ENCODE measurements around the gene MAD1L1. TPM values are rescaled to one million over a fixed set of nuclear protein-coding genes. Genes with fewer than 3 reads are reported as not detected.

Gene MAD1L1
- total RNA-seq, 2 donors from 2014 or later, result 46.7 to 66.0 TPM

GRCh38 chr7:1856161-1856887, 376.4 kb downstream of the MAD1L1 start:
- H3K27ac Mint-ChIP-seq, result no peak overlapping the region
- H3K9me3 Mint-ChIP-seq, result no peaks in the 10 kb centered on the region
- peaks cover 13% of the 10 kb centered on the region for H3K4me1 Mint-ChIP-seq
- H3K27me3 Mint-ChIP-seq, result no peaks in the 10 kb centered on the region
- H3K4me3 Mint-ChIP-seq, result no peak overlapping the region
- no peaks in the 10 kb centered on the region for H3K36me3 Mint-ChIP-seq (ENCODE audit: low read depth)
- ATAC-seq (replicated peaks), result no peak

GRCh38 chr7:1855725-1856160, 377.0 kb downstream of the MAD1L1 start:
- Mint-ChIP-seq H3K36me3 (ENCODE audit: low read depth) (no peaks in the 10 kb centered on the region), H3K27me3 (no peaks in the 10 kb centered on the region), H3K9me3 (no peaks in the 10 kb centered on the region), H3K4me3 (peak overlapping the region; percentile 39), H3K27ac (no peak overlapping the region), H3K4me1 (peaks cover 13% of the 10 kb centered on the region)
- ATAC-seq (replicated peaks), result no peak

GRCh38 chr7:1854866-1855724, 377.6 kb downstream of the MAD1L1 start:
- H3K36me3 Mint-ChIP-seq (ENCODE audit: low read depth), result no peaks in the 10 kb centered on the region
- peaks cover 13% of the 10 kb centered on the region for H3K4me1 Mint-ChIP-seq
- no peaks in the 10 kb centered on the region for H3K27me3 Mint-ChIP-seq
- peak overlapping the region; percentile 39 for H3K4me3 Mint-ChIP-seq
- H3K9me3 Mint-ChIP-seq, result no peaks in the 10 kb centered on the region
- peak; percentile 36 for ATAC-seq (replicated peaks)
- H3K27ac Mint-ChIP-seq, result no peak overlapping the region

DNA sequence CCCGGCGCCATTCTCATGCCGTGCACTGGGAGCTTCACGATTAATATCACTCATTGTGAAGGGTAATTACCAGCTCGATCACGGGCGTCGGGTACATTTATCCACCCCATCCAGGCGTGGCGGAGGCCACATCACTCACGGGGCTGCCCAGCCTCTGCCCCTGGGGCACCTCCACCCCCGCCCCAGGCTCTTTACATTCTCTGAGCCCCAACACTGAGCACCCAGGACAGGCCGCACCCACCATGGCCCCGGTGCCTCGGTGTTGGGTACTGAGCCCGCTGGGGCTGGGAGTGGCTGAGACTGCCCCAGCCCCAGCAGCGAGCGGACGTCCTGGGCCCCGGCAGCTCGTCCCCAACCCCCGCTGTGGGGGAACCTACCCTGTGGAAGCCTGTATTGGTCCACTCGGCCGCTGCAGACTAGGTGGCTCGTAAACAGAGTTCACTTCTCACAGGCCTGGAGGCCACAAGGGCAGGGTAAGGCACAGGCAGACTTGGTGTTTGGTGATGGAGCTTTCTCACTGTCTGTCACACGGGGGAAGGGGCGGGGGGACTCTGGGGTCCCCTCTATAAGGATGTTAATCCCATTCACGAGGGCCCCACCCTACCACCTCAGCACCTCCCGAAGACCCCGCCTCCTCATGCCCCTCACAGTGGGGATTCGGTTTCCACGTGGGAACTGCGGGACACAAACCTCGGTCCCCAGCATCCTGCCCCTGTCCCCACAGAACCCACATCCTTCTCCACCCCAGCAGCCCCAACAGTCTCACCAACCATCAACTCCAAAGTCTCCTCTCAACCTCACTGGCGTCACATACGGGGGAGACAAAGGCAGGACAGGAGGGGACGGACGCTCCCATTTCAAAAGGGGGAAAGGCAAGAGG, 378.5 kb downstream of the MAD1L1 start:
- Mint-ChIP-seq H3K27ac (no peak overlapping the region), H3K4me1 (peaks cover 13% of the 10 kb centered on the region), H3K36me3 (ENCODE audit: low read depth) (no peaks in the 10 kb centered on the region), H3K27me3 (no peaks in the 10 kb centered on the region), H3K9me3 (no peaks in the 10 kb centered on the region), H3K4me3 (peak overlapping the region; percentile 39)
- peak; percentile 48 for ATAC-seq (replicated peaks)

DNA sequence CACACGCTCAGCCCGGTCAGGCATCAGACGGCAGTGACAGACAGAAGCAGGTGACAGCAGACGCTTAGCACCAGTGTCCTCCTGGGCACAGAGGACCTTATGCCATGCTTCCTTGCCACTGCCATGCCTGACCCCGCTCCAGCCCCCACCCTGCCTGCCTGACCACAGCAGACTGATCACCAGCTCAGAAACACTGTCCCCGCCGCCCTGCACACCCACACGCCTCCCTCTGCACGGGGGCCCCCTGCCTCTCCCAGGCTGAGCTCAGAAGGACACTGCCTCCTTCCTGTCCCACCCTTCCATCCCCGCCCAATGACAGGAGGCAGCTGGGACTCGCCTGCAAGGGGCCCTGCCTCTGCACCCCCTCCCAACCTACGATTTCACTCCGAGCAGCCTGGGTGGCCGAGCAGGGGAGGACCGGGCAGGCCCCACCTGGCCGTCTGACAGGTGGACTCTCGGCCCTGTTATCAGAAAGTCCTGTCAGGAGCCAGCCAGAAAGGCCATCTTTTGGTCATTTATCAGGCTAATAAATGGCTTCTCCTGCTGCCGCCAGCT, 379.2 kb downstream of the MAD1L1 start:
- no peaks in the 10 kb centered on the region for H3K27me3 Mint-ChIP-seq

GRCh38 chr7:1852517-1853430, 380.0 kb downstream of the MAD1L1 start:
- Mint-ChIP-seq H3K27me3 (no peaks in the 10 kb centered on the region), H3K4me1 (peaks cover 13% of the 10 kb centered on the region), H3K9me3 (no peaks in the 10 kb centered on the region), H3K4me3 (no peak overlapping the region), H3K36me3 (ENCODE audit: low read depth) (no peaks in the 10 kb centered on the region), H3K27ac (no peak overlapping the region)
- no peak for ATAC-seq (replicated peaks)

More for the DNA sequence above, 379.2 kb downstream of the MAD1L1 start:
- H3K4me1 Mint-ChIP-seq, result peaks cover 13% of the 10 kb centered on the region
- no peak overlapping the region for H3K27ac Mint-ChIP-seq
- H3K36me3 Mint-ChIP-seq (ENCODE audit: low read depth), result no peaks in the 10 kb centered on the region
- no peak overlapping the region for H3K4me3 Mint-ChIP-seq
- no peak for ATAC-seq (replicated peaks)
- H3K9me3 Mint-ChIP-seq, result no peaks in the 10 kb centered on the region

- H3K4me1 Mint-ChIP-seq, result peaks cover 17% of the 10 kb centered on the region
- peaks cover 1% of the 10 kb centered on the region for H3K36me3 Mint-ChIP-seq (ENCODE audit: low read depth)
- ATAC-seq (replicated peaks), result no peak
- no peaks in the 10 kb centered on the region for H3K27me3 Mint-ChIP-seq
- no peaks in the 10 kb centered on the region for H3K9me3 Mint-ChIP-seq
- H3K27ac Mint-ChIP-seq, result no peak overlapping the region
- no peak overlapping the region for H3K4me3 Mint-ChIP-seq
These were observed 380.8 kb downstream of the MAD1L1 start for GRCh38 chr7:1851721-1852516.

DNA sequence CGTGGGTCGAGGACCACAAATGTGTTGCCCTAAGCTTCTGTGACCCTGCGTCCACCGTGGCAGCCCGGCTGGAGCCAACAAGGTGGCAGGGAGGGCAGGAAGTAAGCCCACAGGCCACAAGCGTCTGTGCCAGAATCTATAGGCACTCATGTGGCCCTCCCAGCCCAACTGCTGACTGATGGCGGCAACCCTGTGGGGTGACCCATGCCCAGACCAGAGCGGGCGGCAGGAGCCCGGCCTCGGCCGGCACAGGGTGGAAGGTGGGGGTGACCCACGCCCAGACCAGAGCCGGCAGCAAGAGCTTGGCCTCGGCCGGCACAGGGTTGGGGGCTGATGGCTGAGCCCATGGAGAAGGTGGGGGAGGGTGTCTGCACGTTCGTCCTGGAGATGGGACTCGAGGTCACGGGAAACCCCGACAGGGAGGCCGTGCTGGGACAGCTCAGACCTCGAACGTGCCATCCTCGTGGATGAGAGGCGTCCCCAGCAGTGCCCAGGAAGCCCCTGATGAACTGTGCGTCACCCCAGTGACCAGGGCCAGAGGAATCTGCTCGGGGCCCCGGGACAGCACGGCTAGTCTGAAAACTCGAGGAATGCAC, 381.7 kb downstream of the MAD1L1 start:
- Mint-ChIP-seq H3K9me3 (no peaks in the 10 kb centered on the region), H3K4me1 (peaks cover 20% of the 10 kb centered on the region), H3K27me3 (no peaks in the 10 kb centered on the region)

DNA sequence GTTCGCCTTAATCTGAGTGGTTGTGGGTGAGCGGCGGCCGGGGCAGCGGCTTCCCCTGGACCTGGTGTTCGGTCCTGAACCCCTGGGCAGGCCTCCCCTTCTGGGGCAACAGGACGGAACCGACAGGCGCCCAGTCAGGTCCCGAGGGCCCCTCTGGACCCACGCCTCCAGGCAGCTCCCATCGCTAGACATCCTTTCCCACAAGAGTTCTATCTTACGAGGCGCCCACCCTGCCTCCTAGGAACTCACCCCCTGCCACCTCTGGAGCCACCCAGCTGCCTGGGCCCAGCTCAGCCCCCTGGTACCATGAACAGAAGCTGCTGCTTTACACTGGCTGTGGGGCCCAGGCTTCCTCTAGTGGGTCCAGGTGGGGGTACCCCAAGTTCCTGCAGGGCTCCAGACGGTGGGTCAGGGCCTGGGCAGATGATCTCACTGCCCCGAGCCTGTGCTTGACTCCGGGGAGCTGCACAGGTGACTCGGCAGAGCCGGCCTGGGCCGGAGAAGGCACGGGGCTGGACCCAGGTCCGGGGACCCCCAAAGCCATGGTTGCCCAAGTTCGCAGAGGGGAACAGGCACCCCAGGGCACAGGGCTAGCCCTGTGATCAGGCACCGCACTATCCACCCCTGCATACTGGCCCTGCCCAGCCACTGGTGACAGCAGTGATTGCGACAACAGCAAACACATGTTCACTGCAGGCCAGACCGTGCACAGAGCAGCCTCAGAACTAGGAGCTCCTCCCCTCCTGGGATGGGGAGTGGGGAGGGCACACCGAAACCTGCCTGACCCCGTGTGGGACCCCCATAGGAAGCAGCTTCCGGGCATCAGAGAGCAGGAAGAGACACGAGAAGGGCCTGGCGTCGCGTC, 382.4 kb downstream of the MAD1L1 start:
- no peaks in the 10 kb centered on the region for H3K9me3 Mint-ChIP-seq
- ATAC-seq (replicated peaks), result no peak
- no peaks in the 10 kb centered on the region for H3K27me3 Mint-ChIP-seq
- no peak overlapping the region for H3K4me3 Mint-ChIP-seq
- peaks cover 16% of the 10 kb centered on the region for H3K4me1 Mint-ChIP-seq
- no peak overlapping the region for H3K27ac Mint-ChIP-seq
- H3K36me3 Mint-ChIP-seq (ENCODE audit: low read depth), result peaks cover 5% of the 10 kb centered on the region

More for the DNA sequence above, 381.7 kb downstream of the MAD1L1 start:
- ATAC-seq (replicated peaks), result no peak
- Mint-ChIP-seq H3K4me3 (no peak overlapping the region), H3K27ac (no peak overlapping the region), H3K36me3 (ENCODE audit: low read depth) (peaks cover 5% of the 10 kb centered on the region)

- Mint-ChIP-seq H3K4me1 (peaks cover 9% of the 10 kb centered on the region), H3K4me3 (no peak overlapping the region), H3K27ac (no peak overlapping the region), H3K27me3 (no peaks in the 10 kb centered on the region), H3K36me3 (ENCODE audit: low read depth) (peaks cover 5% of the 10 kb centered on the region), H3K9me3 (no peaks in the 10 kb centered on the region)
- ATAC-seq (replicated peaks), result no peak
These were observed 383.2 kb downstream of the MAD1L1 start for GRCh38 chr7:1849351-1850041.

GRCh38 chr7:1848911-1849311, 383.8 kb downstream of the MAD1L1 start:
- H3K9me3 Mint-ChIP-seq, result no peaks in the 10 kb centered on the region
- peaks cover 5% of the 10 kb centered on the region for H3K36me3 Mint-ChIP-seq (ENCODE audit: low read depth)
- H3K27me3 Mint-ChIP-seq, result no peaks in the 10 kb centered on the region
- ATAC-seq (replicated peaks), result no peak
- peaks cover 7% of the 10 kb centered on the region for H3K4me1 Mint-ChIP-seq
- H3K27ac Mint-ChIP-seq, result no peak overlapping the region
- no peak overlapping the region for H3K4me3 Mint-ChIP-seq

Data from activated T-helper 17 cell treated with anti-CD3 and anti-CD28 coated beads, Interleukin-2, amount 50 U/mL, for 72 hours (primary cell).